T-helper 1 cell (primary cell): ENCODE measurements around the gene FOXC1.
A peak's percentile ranks its signal among the peaks of the same experiment; 100 is the strongest.

Experiments
- DNase-seq, 5 donors: peaks; one replicate each; pipeline ENCODE4 v3.0.0-alpha.2; 2012 to 2020

Gene FOXC1

DNA sequence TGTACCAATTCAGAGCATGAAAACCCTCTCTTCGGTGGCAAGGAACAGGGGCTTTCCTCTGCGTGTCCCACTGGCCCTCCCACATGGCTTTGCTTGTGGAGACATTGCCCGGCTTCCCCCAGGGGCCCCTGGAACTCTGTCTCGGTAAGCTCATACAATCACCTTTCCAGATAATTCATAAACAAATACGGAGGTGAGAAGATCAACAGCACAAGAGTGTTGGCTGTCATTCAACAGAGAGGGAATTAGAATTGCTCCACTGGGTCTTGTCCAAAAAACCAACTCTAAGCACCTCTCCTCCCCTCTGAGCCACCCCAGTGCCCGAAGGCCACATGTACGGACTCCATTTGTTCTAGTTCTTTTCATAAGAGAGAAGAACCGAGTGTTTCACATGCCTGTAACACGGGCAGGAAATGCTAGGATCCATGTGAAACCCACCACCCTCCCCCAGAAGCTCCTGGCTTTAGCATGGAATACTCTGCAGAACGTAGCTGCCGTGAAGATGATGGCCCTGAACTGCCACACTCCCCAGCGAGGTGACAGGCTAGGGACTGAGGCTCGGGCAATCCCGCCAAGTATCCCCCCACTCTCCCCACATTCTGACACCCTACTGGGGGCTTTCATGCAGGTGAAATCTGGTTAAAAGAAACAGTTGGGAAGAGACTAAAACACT lies 24.6 kb upstream of the FOXC1 start:
- no peak for DNase-seq

DNA sequence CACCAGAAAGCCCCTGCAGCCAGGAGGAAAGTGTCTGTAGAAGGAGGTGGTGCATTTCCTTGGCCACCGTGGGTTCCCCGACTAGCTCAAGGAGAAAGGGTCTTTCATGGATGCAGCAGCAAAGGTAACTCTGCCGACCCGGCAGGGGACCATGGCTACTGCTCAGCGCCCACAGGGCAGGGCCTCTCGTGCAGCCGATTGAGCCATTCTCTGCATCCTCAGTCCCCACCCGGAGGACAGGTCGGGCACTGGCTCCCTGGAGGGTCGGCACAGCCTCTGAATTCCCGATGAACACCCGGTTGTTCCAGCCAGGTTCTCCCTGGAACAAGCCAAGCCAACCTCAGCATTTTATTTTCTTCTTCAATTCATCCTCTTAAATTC lies 24.1 kb upstream of the FOXC1 start:
- DNase-seq, result no peak

GRCh38 chr6:1586256-1586655 lies 23.5 kb upstream of the FOXC1 start:
- DNase-seq, result no peak

- no peak for DNase-seq
Measured at GRCh38 chr6:1586861-1587450, 22.8 kb upstream of the FOXC1 start.

DNA sequence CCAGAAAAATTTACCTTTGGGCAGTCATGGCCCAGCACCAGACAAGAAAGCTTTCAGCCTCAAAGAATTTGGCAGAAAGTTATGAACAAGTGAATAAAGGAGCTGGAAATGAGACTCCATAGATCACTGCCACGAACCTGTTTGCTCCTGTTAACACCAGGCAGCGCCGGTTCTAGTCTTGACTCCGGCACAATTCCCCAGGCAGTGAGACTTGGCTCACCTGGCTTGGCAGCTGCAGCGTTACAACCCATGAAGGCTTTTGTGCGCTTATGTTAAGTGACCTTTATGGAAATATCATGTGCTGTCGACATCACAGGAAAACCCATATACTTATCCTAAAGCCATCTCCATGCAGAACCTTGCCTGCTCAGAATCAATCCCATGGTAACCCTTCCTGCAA lies 22.2 kb upstream of the FOXC1 start:
- no peak for DNase-seq

GRCh38 chr6:1587977-1588376 lies 21.7 kb upstream of the FOXC1 start:
- no peak for DNase-seq

- no peak for DNase-seq
Measured at GRCh38 chr6:1589208-1589607, 20.5 kb upstream of the FOXC1 start.

DNA sequence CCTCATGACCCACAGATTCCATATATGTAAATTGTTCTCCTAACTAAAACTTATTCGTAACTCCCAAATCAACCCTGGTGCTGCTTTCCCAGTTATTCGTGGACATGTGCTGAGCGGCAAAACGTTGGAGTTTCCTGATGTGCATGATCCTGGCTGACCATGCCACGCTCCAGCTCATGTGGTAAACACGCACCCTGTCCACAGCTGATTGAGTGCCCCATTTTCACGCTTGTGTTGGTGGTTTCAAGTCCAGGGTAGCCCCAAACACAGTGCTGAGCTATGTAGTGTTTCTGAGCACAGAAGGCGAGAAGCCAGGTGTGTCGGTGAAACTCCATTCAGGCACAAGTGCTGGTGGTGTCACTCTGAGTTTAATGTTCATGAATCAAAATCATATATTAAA lies 19.1 kb upstream of the FOXC1 start:
- no peak for DNase-seq

DNA sequence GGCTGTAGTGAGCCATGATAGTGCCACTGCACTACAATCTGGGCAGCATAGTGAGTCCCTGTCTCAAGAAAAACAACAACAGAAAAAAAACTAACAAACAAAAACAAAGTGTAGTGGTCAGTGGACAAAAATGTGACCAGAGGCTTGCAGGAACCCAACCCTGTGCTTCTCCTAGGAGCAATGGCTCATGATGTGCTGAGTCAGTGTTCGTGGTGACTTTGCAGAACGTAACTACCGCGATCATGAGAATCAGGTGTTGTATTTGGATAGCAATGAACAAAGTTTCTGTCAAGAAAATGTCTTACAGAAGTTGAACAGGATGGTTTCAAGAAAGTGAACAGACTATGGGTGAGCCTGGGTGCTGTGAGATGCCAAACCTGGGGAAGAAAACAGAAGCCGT lies 18.5 kb upstream of the FOXC1 start:
- DNase-seq, result no peak

DNA sequence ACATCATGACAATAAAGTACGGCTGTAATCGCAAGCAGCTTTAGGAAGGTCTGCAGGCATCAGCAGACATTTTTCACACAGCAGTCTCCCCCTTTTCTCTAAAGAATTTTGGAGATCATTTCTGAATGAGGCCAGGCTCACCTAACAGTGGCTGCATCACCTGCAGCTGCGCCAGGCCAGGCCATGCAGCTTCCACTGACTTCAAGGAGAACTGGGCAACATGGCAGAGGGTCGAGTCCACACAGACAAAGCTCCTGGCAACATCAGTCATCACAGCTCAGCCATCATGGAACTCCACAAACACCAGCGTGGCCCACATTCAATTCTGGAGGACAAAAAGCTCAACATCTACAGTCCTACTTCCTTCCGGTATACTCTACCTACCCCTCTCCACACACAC lies 17.8 kb upstream of the FOXC1 start:
- no peak for DNase-seq

GRCh38 chr6:1592852-1593251 lies 16.9 kb upstream of the FOXC1 start:
- no peak for DNase-seq

DNA sequence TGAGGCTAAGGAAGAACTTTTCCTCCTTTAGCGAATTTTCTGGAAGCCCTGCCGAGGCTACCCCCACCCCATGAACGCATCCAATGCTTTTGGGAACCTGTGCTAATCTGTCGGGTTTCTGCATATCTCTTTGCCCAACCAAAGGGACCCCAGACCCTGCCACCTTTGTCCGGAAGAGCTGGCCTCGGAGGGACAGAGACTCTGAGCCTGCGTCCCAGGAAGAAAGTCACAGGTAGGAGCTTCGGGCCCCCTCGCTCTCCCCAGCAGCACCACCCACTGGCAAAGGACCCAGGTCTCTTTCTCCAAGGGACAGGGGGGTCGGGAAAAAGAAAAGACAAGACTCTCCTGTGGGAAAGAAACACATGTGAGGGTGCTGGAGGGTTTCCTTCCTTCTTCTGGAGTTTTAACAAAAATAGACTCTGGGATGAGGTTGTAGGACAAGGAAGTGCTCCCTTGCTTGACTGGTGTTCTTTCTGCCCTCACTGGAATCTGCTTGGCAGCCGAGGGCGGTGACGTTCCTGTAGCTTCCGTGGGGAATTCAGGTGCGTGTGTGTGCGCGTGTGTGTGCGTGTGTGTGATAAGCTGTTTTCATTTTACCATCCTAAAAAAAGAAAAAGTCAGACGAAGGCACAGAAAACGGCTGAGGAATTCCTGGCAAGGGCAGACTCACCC lies 16.3 kb upstream of the FOXC1 start:
- no peak for DNase-seq

- no peak for DNase-seq
Measured at GRCh38 chr6:1593958-1594314, 15.8 kb upstream of the FOXC1 start.

DNA sequence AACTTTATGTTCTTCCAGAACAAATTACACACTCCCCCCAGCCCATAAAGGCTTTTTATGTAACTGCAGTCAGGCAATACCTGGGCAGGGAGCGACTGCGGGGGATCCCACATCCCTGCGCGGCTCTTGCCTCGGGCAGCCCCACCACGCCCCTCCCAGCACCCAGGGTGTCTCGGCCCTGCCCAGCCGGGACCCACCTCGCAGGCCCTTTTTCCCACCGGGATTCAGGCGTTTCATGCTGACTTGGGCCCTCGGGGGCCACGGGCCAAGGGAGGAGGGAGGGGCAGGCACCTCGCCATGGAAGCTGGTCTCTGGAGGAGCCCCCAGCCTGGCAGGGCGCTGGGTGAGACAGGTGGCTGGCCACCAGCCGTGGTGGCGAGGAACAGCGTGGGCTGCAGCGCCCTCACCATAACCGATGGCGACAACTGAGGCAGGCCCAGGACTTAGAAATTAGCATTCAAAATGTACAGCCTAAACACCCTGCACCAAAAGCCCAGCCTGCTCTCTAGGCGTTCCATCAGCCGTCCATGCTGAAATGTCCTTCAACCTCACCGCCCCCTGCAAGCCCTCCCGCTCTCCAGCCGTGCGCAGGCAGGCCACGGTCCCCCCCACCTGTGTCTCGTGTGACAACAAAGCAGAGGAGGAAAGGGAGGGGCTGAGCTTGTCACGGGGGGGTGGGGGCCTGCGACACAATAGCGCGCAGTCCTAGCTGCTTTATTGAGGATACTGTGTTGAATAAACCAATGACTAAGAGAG lies 15.1 kb upstream of the FOXC1 start:
- no peak for DNase-seq

GRCh38 chr6:1595271-1596087 lies 14.2 kb upstream of the FOXC1 start:
- no peak for DNase-seq

GRCh38 chr6:1596088-1596852 lies 13.4 kb upstream of the FOXC1 start:
- peak in 3 of 5 donors; percentile 42 to 53 (median 49) for DNase-seq

GRCh38 chr6:1597121-1597744 lies 12.5 kb upstream of the FOXC1 start:
- DNase-seq, result no peak

DNA sequence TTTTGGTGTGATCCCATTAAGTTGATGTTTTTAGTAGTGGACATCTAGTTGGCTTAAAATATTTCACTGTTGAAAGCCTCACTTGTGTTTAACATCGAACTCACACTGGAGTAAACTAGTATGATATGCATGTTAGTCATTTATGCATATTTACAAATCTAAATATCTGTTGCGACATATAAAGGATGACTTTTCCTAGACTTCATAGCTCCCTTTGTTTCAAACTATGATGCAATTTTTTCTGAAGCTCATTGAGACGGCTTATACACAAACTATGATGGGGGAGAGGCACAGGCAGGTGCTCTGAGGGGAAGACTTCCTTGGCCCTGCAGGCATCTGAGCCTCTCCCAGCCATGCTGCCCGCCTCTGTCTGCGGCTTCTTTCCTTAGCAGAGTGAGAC lies 11.8 kb upstream of the FOXC1 start:
- no peak for DNase-seq

GRCh38 chr6:1598433-1598832 lies 11.3 kb upstream of the FOXC1 start:
- no peak for DNase-seq

DNA sequence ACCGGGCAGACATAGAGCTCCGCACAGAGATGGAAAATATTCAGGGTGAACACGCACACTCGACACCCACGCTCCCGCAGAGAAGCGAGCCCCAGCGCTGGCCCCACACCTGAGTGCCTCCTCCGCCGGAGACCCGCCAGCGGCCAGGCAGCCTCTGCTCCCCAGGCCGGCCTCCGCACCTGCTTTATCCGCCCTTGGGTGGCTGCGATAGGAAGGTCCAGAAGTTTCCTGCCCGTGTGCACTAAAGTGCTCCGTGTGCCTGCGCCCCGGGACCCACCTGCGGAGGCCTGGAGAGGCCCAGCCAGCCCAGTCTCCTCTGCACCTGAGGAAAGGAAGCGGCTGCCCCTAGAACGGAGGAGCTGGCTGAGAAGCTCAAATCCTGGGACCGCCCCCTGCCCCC lies 10.8 kb upstream of the FOXC1 start:
- DNase-seq, result no peak

DNA sequence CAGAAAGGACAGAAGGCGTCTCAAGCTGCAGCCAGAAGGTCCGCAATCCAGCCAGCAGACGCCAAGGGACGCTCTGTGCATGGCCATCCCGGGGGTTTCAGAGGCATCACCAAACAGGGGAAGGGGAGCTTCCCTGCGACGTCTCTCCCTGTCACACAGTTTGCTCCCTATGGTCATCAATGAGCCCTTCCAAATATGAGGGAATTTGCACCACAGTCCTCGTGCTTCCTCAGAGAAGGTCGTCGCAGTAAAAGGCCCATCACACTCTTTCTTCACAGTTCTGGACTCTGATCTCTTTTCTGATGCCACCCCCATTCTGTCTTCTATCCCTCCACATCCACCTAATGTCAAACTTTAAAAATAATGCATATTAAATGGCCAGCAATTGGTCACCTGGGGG lies 10.2 kb upstream of the FOXC1 start:
- DNase-seq, result no peak
